Measurements from ENCODE around the gene VSIG2.

The VSIG2 gene

DNA sequence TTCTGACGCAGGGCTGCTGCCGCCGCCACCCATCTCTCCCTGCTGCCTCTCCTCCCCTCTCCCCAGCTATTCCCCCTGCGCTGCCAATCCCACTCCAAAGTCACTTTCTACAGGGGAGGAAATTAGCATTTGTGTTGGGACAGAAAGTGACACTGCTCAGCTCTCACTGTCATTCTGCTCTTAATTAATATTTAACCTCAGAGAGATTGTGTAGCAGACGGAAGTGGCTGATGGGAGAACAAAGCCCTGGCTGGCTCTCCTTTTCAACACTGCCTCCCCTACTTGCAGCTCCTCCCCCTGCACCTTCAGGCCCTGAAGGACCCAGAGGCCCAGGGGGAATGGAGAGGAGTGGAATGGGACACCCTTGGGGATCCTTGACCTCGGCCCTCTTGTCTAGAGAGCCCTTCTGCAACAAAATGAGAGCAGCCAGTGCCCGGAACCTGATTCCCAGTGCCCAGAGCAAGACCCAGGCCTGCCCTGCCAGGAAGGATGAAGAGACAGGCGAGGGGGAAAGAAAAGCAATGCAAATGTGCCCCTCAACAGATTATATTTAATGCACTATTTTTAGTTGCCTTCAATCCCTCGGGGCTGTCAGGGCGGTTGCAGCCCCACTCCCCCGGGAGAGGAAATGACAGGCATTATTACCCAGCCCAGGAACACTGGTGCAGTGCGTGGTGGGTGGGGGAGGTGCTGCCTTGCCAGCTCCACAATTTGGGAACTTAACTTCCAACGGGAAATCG lies 26.9 kb downstream of the VSIG2 start:
- no peak for DNase-seq (ENCODE audit: extremely low read depth in 1 of 2, low read depth in 1 of 2)

DNA sequence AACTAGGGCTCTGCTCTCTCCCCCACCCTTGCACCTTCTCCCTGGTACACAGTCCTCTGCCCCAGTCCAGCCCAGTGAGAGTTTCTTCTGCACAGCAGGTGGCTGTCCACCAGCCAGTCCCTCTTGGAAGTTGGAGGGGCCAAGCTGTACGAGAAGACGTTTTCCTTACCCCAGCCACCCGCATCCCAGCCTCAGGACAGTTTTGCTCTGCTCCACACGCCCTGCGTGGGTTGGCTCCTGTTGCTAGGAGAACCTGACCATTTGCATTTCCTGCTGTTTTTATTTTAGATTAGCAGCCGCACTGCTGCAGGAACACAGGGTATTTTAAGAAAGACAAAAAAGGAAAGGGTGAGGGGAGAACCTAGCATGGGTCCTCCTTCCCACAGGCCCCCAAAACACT lies 29.9 kb downstream of the VSIG2 start:
- no peak for DNase-seq (ENCODE audit: extremely low read depth in 1 of 2, low read depth in 1 of 2)

DNA sequence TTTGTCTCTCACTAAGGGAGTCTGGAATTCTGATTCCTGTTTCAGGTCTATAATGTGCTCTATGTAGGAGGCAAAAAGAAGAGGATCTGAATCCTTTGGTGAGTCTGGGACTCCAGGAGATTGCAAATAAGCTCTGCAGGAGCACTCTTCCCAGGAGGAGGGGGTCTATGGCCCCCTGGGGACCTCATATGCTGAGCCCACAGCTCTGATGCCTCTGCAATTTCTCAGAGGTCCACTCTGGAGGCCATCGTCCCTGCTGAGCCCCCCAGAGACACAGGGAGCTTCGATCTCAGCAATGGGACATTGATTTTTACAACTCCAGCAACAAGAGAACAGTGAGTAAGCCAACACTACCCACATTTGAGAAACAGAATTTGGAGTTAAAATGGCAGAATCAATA lies 32.5 kb downstream of the VSIG2 start:
- no peak for DNase-seq (ENCODE audit: extremely low read depth in 1 of 2, low read depth in 1 of 2)

GRCh38 chr11:124718801-124719200 lies 33.3 kb downstream of the VSIG2 start:
- DNase-seq (ENCODE audit: extremely low read depth in 1 of 2, low read depth in 1 of 2) = no peak

GRCh38 chr11:124717786-124718651 lies 34.0 kb downstream of the VSIG2 start:
- no peak for DNase-seq (ENCODE audit: extremely low read depth in 1 of 2, low read depth in 1 of 2)

DNA sequence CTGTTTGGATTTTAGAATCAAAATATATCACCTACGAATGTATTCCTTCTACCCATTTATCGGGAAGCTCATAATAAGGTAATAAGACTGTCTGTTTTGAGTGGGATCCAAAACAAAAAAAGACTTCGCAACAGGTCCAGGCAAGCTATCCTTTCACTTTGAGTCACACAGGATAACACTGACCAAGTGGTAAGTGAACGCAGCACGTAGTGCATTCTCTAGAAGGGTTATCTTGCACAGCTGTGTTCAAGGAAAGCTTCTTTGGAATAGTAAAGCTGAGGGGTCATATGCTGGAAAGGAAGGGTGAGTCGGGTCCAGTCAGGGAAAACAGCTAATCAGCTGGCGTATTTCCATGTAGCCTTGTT lies 34.7 kb downstream of the VSIG2 start:
- DNase-seq (ENCODE audit: extremely low read depth in 1 of 2, low read depth in 1 of 2) = no peak

DNA sequence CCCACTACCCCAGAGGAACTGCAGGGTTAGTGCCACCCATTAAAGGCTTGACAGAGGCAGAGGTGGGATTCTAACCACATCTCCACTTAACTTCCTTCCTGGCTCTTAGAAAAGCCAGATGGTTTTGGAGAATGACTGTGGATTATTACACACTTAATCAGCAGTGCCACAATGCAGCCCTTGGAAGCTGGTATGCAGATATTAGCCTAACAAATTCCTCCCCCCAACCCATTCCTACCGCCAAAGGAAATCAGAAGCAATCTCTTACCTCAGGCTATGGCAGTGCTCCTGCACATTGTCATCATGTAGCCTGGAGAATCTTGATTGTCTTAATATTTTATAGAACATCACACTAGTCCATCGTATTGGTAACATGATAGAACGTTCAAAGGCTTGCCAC lies 35.5 kb downstream of the VSIG2 start:
- DNase-seq (ENCODE audit: extremely low read depth in 1 of 2, low read depth in 1 of 2) = no peak

GRCh38 chr11:124712392-124712791 lies 39.7 kb downstream of the VSIG2 start:
- DNase-seq (ENCODE audit: extremely low read depth in 1 of 2, low read depth in 1 of 2) = no peak

DNA sequence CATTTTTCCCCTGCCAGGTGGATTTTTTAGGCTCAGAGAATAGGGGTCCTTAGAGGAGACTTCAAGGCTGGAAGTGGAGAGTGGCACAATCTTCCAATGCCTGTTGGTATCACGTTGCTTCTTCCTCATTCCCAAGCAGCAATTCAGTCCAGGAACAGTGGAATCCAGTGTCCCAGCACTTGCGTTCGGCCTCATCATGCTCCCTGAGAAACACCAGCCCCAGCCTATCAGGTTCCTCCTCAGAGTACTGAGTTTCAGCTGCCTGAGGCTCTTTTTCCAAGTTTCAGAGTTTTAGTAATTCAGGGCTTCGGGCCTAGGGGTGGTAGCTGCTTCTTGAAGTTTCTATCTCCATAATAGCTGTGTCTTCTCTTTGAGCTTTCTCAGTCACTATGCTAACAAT lies 44.2 kb downstream of the VSIG2 start:
- no peak for DNase-seq (ENCODE audit: extremely low read depth in 1 of 2, low read depth in 1 of 2)

DNA sequence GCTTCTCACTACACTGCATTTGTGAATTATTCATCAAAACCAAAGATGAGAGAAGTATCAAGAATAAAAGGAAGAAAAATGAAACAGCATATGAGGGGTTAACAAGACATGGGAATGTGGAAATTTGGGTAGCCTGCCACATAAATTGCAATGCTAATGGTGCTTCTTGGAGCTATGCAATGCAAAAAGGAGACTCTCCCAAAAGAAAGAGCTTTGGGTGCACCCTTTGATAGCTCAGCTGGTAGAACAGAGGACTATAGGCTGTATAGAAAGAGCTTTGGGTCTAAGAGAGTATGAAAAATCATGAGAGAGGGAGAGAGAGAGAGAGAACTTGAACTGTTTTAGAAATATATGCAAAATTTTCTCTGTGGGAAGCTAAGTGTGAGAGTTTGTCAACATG lies 52.0 kb downstream of the VSIG2 start:
- no peak for DNase-seq (ENCODE audit: extremely low read depth in 1 of 2, low read depth in 1 of 2)

DNA sequence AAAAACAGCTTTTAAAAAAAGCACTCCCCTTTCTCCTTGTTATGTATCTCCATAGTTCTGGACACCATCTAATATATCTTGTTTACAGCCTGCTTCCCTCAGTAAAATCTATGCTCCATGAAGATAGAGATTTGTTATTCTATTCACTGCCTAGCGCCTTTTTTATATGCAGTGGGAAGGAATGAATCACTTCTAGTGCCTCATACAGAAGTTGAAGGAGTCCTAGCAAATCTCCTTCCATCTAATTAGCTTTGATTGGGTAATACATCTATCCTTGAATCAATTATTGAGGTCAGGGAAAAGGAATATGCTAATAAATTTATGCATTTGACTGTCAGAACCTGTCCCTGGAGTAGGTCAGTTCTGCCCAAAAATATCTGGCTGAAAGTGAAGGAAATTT lies 52.5 kb downstream of the VSIG2 start:
- DNase-seq (ENCODE audit: extremely low read depth in 1 of 2, low read depth in 1 of 2) = no peak

All from activated CD8-positive, alpha-beta memory T cell treated with anti-CD3 and anti-CD28 coated beads for 1 hour (primary cell).